Fibroblast of pulmonary artery (primary cell): ENCODE measurements around the gene DUSP1.

Experiments
- DNase-seq: peaks from one replicate; pipeline ENCODE4 v3.0.0-alpha.2; 2010; ENCODE audit warnings: low read depth
- H3K4me3 ChIP-seq: replicated peaks from 2 replicates; pipeline ENCODE4 v1.5.1; 2011; ENCODE audit warnings: low read depth, mild to moderate bottlenecking, control low read depth, low read length, moderate library complexity
- CTCF ChIP-seq: IDR thresholded peaks from 2 replicates; pipeline ENCODE4 v1.5.1; 2011; ENCODE audit warnings: mild to moderate bottlenecking, control low read depth, low read length, inconsistent platforms; ENCODE audit errors: missing control alignments

Gene DUSP1

GRCh38 chr5:172751761-172752510 is 19.1 kb downstream of the DUSP1 start:
- TF ChIP-seq CTCF = no peak
- DNase-seq = no peak
- no peak overlapping the region for H3K4me3 ChIP-seq

- DNase-seq = no peak
- H3K4me3 ChIP-seq = no peak overlapping the region
- no peak for TF ChIP-seq CTCF
Measured at GRCh38 chr5:172749881-172750633, 20.9 kb downstream of the DUSP1 start.

GRCh38 chr5:172749076-172749475 is 21.9 kb downstream of the DUSP1 start:
- no peak overlapping the region for H3K4me3 ChIP-seq
- DNase-seq = no peak
- TF ChIP-seq CTCF = no peak

- peak; percentile 90 for DNase-seq
- H3K4me3 ChIP-seq = no peak overlapping the region
- no peak for TF ChIP-seq CTCF
Measured at GRCh38 chr5:172748341-172748843, 22.6 kb downstream of the DUSP1 start.

- no peak overlapping the region for H3K4me3 ChIP-seq
- no peak for DNase-seq
- no peak for TF ChIP-seq CTCF
Measured at GRCh38 chr5:172747471-172747870, 23.5 kb downstream of the DUSP1 start.

- no peak overlapping the region for H3K4me3 ChIP-seq
- no peak for DNase-seq
- TF ChIP-seq CTCF = no peak
Measured at GRCh38 chr5:172746725-172747124, 24.3 kb downstream of the DUSP1 start.
